Heart right ventricle (tissue), 16 donors: ENCODE measurements around the gene PARD3. TPM values are rescaled to one million over a fixed set of nuclear protein-coding genes. Genes with fewer than 3 reads are reported as not detected.

Experiments used
- ATAC-seq, 8 donors: fragments of 200-7000 bp; cut with Tn5 transposase; one replicate each; pipeline ENCODE4 v1.9.1; 2020; ENCODE audit warnings: mild to moderate bottlenecking in 8 of 8, moderate library complexity in 8 of 8, moderate number of reproducible peaks in 1 of 8
- DNase-seq, 2 donors: peaks; one replicate each; pipeline ENCODE4 v3.0.0-alpha.2; 2020
- H3K27ac ChIP-seq, 10 donors: fragments of 200-600 bp; sonication (generic) in 2 of 10; one replicate each; pipeline versions ENCODE4 v1.5.0 to v1.8.0; 2020 to 2022; ENCODE audit warnings: mild to moderate bottlenecking in 3 of 10
- H3K27me3 ChIP-seq, 7 donors: fragments of 200-600 bp; one replicate each; pipeline ENCODE4 v1.8.0; 2021 to 2022; ENCODE audit warnings: mild to moderate bottlenecking in 2 of 7
- H3K36me3 ChIP-seq, 9 donors: fragments of 200-600 bp; sonication (generic) in 1 of 9; one replicate each; pipeline versions ENCODE4 v1.5.0 to v1.8.0; 2020 to 2022; ENCODE audit warnings: mild to moderate bottlenecking in 2 of 9
- H3K4me1 ChIP-seq, 9 donors: fragments of 200-600 bp; sonication (generic) in 1 of 9; one replicate each; pipeline versions ENCODE4 v1.5.0 to v1.8.0; 2020 to 2022; ENCODE audit warnings: mild to moderate bottlenecking in 4 of 9
- H3K4me3 ChIP-seq, 10 donors: fragments of 200-600 bp; sonication (generic) in 2 of 10; one replicate each; pipeline versions ENCODE4 v1.5.0 to v1.8.0; 2020 to 2022; ENCODE audit warnings: mild to moderate bottlenecking in 7 of 10, moderate library complexity in 2 of 10
- H3K9me3 ChIP-seq, 11 donors: fragments of 200-600 bp in 10 of 11; sonication (generic) in 2 of 11; one replicate each; pipeline versions ENCODE4 v1.5.0 to v1.8.0; 2013 to 2022; ENCODE audit warnings: mild to moderate bottlenecking in 2 of 11, control low read depth in 1 of 11, moderate library complexity in 1 of 11
- CTCF ChIP-seq, 9 donors: fragments of 200-600 bp; sonication (generic) in 2 of 9; IDR thresholded peaks; one replicate each; pipeline versions ENCODE4 v1.5.0 to v1.8.0; 2021 to 2022; ENCODE audit warnings: antibody characterized with exemption in 9 of 9, mild to moderate bottlenecking in 5 of 9, moderate library complexity in 1 of 9
- WGBS, 2 donors: extraction: QIAGEN DNeasy Blood & Tissue Kit; methylation state at CpG; one replicate each; pipeline ENCODE4 v1.1.7; 2013; ENCODE audit warnings: inconsistent platforms in 1 of 2; 5-methylcytosine and 5-hydroxymethylcytosine counted together
- intact Hi-C, 10 donors: fragments of 100-400 bp; cut with DNase I; formaldehyde crosslinking; loops; one replicate each; pipeline versions ENCODE4 v1.11.1 to v1.14.2; 2022
- polyA plus RNA-seq, 2 donors: library from polyadenylated mRNA; stranded (reverse); fragments of 200-250 nt; gene quantifications; one replicate each; pipeline ENCODE4 v1.2.3, GENCODE V29; 2013
- total RNA-seq, 10 donors: library from RNA; stranded (reverse); fragmentation: NEBNext Ultra II Directional in 3 of 10; extraction: Animal tissue kit (Norgen Biotek cat#: 25700) in 3 of 10; gene quantifications; one replicate each; pipeline versions ENCODE4 v1.2.1 to v1.2.4, GENCODE V29; 2021 to 2023
- donor health status: Arrhythmogenic right ventricular cardiomyopathy.
- donor health status: ischemic (EF 13 %, LVEDD 7.1; RV severe dilation, severe dysfunction).
- donor health status: healthy with polysubstance abuse.
- donor health status: DM: no; HTN: yes; CAD: no.
- donor health status: DM: no; HTN: no; CAD: no.
- donor health status: ischemic (EF 25% LVEDD 6.9; RV normal size, moderate dysfunction).
- donor health status: ischemic (EF 25% LVEDD 5.7; RV mildly dilated, moderate dysfunction).
- donor health status: healthy.
- donor health status: DM: yes; HTN: yes; CAD: no.
- donor health status: Ischemic cardiomyopathy.
- donor health status: ischemic (EF 35%, LVEDD 5.7; RV mildly dilated, moderate dysfunction).
- donor health status: nonischemic (EF 11% LVEDD 7.7; RV severe dilation, severe dysfunction).
- donor health status: DM: yes; HTN: yes; CAD: no.
- donor health status: PGD.
- donor health status: ischemic (EF 29% LVEDD 5.4; RV normal size, mild dysfunction).
- donor health status: nonischemic (EF 23%, LVEDD 6.1; RV moderate dilation, normal function).

PARD3 gene
- total and polyA plus RNA-seq, 12 donors, result 19.7 to 41.8 (median 34.2) TPM

- peaks cover 1 to 61% (median 29%) of the 10 kb centered on the region in 9 donors for H3K4me1 ChIP-seq
- H3K36me3 ChIP-seq, result no peaks in the 10 kb centered on the region
- intact Hi-C loops, result loop anchor here in 8 of 10 donors (5.0 to 10.0 kb wide), 8 partner anchors 58 to 302 kb away; partner anchors contain the start of gene PARD3 (in 3 of the 8)
- H3K27ac ChIP-seq, result no peak overlapping the region
- H3K27me3 ChIP-seq, result peaks cover 0 to 3% (median 0%) of the 10 kb centered on the region in 7 donors
- DNase-seq (no peak), ATAC-seq (no peak)
- TF ChIP-seq CTCF (IDR thresholded peaks at IDR 0.05), result no peak
- no peaks in the 10 kb centered on the region for H3K9me3 ChIP-seq
- no peak overlapping the region for H3K4me3 ChIP-seq
- 72 to 75% methylated on average over 4 of the region's 4 CpGs for WGBS, 2 donors
Observed at GRCh38 chr10:34722404-34722803, 92.7 kb downstream of the PARD3 start.

- intact Hi-C loops, result loop anchor here in 8 of 10 donors (5.0 to 10.0 kb wide), 8 partner anchors 57 to 303 kb away; partner anchors contain the start of gene PARD3 (in 3 of the 8)
- ATAC-seq (no peak), DNase-seq (no peak)
- Histone ChIP-seq H3K27ac (peak overlapping the region in 1 of 10 donors; percentile 19), H3K4me1 (peaks cover 3 to 62% (median 29%) of the 10 kb centered on the region in 9 donors), H3K36me3 (no peaks in the 10 kb centered on the region), H3K4me3 (no peak overlapping the region), H3K9me3 (no peaks in the 10 kb centered on the region), H3K27me3 (peaks cover 0 to 3% (median 0%) of the 10 kb centered on the region in 7 donors)
- WGBS, 2 donors, result 81% methylated on average over 5 of the region's 5 CpGs
- no peak for TF ChIP-seq CTCF (IDR thresholded peaks at IDR 0.05)
Observed at GRCh38 chr10:34721208-34721840, 93.8 kb downstream of the PARD3 start.

DNA sequence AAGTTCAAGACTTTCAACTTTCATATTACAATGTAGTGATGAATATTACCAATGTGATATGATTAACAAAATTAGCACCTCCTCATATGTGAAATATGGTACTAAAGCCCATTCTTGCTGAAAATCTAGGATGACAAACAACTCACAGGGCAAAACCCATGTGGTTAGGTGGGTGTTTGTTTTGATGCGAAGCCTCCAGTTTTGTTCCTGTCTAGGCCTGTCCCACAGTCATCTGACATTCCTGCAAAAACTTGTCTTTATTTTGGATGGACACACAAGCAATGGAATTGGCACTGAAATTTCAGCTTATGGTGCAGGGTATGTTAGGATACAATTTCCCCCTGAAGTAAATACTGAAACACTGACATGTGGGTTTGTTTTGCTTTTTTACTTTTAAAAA is 95.3 kb downstream of the PARD3 start:
- Histone ChIP-seq H3K4me1 (peaks cover 3 to 66% (median 29%) of the 10 kb centered on the region in 9 donors), H3K36me3 (no peaks in the 10 kb centered on the region), H3K27me3 (peaks cover 0 to 3% (median 0%) of the 10 kb centered on the region in 7 donors), H3K27ac (no peak overlapping the region), H3K4me3 (no peak overlapping the region), H3K9me3 (no peaks in the 10 kb centered on the region)
- DNase-seq (no peak), ATAC-seq (no peak)
- intact Hi-C loops, result loop anchor here in 8 of 10 donors (5.0 to 10.0 kb wide), 8 partner anchors 55 to 305 kb away; partner anchors contain the start of gene PARD3 (in 3 of the 8)
- WGBS, 2 donors, result 40 to 100% methylated on average over 1 of the region's 1 CpG
- no peak for TF ChIP-seq CTCF (IDR thresholded peaks at IDR 0.05)

DNA sequence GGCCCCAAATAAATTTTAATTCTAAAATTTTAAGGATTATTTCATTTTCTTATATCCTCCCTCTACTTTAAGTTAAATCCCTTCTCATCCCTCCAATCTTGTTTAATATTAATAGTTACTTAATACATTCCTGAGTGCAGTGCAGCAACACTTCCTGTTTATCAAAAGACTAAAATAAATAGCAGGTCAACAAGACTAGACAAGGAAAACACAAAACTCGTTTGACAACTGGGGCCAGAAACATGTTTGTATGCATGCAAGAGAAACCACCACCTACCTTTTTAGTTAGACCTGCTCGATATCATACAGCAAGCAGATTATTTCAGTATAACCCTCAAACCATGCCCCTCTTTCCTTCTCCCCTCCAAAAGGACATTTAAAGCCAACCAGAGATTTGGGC is 95.8 kb downstream of the PARD3 start:
- peaks cover 3 to 62% (median 29%) of the 10 kb centered on the region in 9 donors for H3K4me1 ChIP-seq

More for the DNA sequence above, 95.8 kb downstream of the PARD3 start:
- TF ChIP-seq CTCF (IDR thresholded peaks at IDR 0.05), result no peak
- DNase-seq (no peak), ATAC-seq (no peak)
- H3K4me3 ChIP-seq, result no peak overlapping the region
- H3K36me3 ChIP-seq, result no peaks in the 10 kb centered on the region
- peaks cover 0 to 3% (median 0%) of the 10 kb centered on the region in 7 donors for H3K27me3 ChIP-seq
- H3K27ac ChIP-seq, result no peak overlapping the region
- H3K9me3 ChIP-seq, result no peaks in the 10 kb centered on the region
- intact Hi-C loops, result no loop called here
- WGBS, 2 donors, result 47 to 59% methylated on average over 2 of the region's 2 CpGs
